HG03045 (cell line): Measurements from ENCODE around the gene TSHZ3.

ENCODE experiments used
- ATAC-seq: cut with Tn5 transposase; IDR thresholded peaks from one replicate; pipeline ENCODE4 v1.9.1; 2021; ENCODE audit warnings: mild to moderate bottlenecking, moderate library complexity; ENCODE audit not compliant: unreplicated experiment

Gene TSHZ3

DNA sequence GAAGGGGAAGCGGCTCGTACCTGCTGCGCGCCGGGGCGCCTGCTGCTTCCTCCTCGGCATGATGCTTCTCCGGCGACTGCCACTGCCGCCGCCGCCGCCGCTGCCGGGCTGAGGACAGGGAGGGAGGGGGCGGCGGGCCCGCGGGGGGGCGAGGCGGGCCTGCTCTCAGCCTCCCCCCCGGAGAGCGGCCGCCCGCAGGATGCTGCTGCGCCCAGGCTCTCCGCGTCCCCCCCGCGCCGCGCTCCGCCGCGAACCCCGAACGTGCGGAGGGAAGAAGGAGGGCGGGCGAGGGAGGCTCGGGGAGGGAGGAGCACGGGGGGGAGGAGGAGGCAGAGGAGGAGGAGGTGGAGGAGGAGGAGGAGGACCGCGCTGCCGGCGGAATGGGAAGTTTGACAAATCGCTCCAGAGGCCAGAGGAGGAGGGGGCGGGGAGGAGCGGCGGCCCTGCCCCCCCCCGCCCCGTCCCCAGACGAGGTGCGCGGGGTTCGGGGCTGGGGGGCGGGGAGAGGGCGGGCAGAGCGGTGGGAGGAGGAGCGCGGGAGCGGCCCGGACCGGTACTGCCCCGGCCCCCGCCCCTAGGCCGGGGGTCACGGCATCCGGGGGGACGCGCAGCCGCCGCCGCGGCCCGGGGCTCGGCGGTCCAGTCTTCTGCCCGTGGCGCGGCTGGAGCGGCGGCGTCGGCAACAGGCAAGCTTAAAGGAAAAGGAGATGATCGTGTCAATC, at the start of gene TSHZ3:
TSHZ3 (minus strand) TSS at position 277 of the 722 bp plus-strand sequence; CDS start at position 60, 217 bp downstream.
- no peak for ATAC-seq

DNA sequence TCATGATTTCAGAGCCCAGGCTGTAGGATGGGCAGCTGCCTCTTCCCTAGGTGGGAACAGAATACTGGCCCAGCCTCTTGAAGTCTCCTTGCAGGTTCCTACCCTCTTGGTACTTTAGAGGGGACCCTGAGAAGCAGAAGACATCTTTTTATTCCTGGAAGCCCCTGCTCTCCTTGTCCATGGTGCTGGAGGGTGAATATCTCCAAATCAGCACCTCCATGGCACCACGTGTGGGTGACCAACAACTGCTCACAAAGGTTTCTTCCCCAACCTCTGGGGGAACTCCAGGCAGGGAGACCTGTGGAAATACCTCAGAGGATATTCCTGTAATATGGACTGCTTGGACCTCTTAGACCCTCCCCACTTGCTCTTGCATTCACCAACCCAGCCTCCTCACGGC, 48.1 kb upstream of the TSHZ3 start:
- ATAC-seq, result no peak

GRCh38 chr19:31392464-31392863, 43.2 kb upstream of the TSHZ3 start:
- no peak for ATAC-seq

DNA sequence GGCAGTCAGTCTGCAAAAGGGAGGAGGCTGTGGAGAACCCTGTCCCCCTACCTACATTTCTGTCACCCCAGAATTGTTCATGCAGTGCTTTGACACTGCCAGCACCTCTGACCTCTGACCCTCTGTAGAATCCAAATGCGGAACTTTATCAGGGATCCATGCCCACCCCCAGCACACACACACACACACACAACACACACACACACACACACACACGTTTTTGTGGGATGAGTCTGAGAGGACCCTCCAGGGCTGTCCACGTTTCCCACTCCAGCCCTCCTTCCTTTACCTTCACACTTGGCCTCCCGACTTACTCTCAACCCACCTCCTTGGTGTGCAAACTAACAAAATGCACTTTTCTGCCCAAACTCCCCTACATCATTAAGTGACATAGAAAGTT, 42.3 kb upstream of the TSHZ3 start:
- no peak for ATAC-seq

DNA sequence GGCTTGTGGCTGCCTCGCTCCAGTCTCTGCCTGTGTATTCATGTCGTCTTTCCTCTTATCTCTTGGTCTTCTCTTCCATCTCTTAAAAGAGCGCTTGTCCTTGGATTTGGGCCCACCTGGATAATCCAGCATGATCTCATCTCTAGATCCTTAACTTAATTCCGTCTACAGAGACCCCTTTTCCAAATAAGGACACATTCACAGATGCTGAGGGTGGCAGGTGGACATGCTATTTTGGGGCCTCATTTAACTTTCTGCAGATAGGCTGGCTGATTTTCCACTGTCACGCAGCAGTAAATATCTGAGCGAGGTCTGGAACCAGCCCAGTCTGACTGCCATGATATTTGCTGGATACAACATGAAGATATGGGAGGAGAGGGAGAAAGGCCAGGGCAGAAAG, 41.5 kb upstream of the TSHZ3 start:
- no peak for ATAC-seq

DNA sequence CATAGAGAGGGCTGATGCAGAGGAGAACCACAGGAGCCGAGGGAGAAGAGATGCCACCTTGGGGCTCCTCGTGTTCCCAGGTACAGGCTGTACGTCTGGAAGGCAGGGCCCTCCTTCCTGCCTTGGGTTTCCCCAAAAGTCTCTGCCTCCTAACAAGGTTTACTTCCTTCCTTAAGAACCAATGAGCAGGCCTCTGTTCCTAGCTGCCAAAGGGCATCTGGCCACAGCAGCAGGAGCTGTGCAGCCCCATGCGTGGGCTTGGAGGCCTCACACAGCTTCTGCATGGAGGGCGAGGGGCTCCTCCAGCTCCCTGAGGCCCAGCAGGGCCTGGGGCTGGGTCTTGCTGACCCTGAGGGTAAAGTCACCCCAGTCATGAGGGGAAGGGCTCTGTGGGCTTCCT, 40.6 kb upstream of the TSHZ3 start:
- ATAC-seq, result no peak

DNA sequence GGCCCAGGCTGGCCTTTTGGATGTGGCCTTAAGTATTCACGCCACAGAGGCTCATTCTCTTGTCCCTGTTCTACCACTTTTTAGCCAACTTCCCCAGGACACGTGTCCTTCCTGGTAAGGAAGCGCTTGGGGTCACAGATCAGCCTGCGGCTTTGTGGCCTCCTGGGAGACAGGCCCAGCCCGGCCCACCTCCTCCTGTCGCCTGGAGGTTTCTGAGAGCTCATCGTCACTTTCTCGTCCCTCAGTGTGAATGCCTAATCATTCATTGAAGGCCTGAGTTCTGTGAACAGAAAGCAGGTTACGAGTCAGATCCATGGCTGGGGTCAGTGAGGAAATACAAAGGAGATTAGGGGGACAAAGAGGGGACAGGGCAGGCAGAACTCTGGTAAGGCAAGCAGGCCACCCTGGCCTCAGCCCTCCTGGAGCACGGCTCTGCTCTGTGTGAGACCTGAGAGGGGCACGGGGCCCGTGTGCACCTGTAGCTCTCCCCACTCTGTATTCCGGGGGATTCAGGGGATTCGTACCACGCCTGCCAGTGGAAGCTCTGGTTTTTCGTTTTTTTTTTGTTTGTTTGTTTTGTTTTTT, 38.6 kb upstream of the TSHZ3 start:
- no peak for ATAC-seq

DNA sequence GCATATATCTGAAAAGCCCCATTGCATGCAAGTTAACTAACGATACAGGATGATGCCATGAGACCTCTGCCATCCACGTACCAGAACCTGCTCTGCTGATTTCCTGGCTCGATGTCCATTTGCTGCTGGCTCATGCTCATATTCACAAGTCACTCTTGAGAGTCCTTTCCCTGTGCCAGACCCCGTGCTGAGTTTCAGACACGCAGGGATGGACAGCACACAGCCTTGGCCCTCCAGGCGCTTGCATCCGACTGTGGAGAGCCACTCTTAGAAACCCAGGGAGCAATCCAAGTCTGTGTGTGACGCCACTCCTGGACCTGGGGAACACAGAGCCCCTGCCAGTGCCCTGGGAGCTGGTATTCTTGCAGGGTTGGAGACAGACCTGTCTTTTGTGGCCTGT, 37.6 kb upstream of the TSHZ3 start:
- no peak for ATAC-seq

DNA sequence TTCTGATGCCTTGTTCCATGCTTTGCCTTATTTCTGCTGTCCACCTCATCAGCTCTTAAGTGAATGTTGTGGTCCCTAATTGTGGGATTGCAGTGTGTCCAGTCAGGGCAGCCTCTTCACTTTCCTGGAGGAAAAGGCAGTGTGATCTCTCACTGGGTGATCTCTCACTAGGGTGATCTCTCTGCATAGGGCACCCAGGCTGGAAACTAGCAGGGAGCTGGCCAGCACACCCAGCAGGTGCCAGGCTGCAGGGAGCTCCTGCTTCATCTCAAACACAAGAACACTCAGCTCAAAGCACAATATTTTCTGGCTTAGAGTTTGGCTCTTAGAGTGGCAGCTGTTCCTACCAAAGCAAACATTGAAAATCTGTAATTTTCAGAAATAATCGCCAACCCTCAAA, 36.5 kb upstream of the TSHZ3 start:
- ATAC-seq, result no peak

DNA sequence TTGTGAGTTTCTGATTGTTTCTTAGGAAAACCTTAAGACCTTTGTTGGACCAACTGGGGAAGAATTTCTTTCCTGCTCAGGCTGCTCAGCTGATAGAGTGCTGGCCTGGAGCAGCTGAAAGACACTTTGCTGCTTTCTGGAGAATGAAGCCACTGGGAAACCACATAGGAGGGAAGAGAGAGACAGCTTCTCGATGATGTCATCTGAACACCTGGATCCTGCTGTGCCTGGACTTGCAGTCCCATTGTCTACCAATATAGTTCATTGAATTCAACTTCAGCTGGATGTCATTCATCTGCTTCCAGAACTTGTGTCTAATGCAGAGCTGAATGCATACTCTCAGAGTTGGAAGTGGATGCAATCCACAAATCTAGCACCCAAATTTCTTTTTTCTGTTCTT, 34.3 kb upstream of the TSHZ3 start:
- no peak for ATAC-seq

DNA sequence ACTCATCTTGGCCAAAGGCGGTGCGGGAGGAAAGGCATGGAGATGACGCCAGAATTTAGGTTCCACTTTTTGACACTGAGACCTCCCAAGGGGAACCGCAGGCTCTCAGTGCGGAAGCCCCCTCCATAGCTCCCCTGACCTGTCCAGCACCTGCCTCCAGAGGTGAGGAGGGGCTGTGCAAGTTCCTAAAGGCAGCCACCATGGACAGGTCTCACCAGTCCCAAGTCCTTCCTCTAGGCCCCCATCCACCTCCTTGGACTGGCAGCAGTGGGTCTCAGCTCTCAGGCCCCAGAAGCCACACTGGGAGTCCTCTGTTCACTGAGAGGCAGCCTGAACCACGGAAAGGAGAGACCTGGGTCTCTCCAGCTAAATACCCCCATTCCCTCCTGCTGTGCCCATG, 31.6 kb upstream of the TSHZ3 start:
- ATAC-seq, result no peak

DNA sequence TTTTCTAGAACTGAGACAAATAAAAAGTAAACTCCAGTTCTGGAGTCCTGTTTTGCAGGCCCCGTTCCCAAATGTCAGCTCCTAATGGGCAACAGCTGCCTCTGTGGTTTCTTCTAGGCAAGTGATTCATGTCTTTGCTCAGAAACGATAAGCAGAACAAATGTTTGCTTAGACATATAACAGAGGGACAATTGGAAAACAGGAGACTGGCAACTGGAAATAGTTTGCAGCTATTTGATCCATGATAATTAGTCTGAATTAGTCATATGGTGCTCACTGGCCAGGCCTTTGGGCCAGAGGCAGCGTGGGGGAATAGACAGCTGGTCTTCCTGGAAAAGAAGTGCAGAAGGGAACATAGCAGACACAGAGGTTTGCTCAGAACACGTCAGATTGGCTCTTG, 29.2 kb upstream of the TSHZ3 start:
- no peak for ATAC-seq

DNA sequence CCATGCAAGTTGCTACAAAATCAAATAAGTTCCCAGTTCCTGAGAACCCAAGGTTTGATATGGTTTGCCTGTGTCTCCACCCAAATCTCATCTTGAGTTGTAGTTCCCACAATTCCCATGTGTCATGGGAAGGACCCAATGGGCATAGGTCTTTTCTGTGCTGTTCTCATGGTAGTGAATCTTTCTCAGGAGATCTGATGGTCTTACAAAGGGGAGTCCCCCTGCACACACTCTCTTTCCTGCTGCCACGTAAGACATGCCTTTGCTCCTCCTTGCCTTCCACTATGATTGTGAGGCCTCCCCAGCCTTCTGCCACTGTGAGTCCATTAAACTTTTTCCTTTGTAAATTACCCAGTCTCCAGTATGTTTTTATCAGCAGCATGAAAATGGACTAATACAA, 28.5 kb upstream of the TSHZ3 start:
- no peak for ATAC-seq

DNA sequence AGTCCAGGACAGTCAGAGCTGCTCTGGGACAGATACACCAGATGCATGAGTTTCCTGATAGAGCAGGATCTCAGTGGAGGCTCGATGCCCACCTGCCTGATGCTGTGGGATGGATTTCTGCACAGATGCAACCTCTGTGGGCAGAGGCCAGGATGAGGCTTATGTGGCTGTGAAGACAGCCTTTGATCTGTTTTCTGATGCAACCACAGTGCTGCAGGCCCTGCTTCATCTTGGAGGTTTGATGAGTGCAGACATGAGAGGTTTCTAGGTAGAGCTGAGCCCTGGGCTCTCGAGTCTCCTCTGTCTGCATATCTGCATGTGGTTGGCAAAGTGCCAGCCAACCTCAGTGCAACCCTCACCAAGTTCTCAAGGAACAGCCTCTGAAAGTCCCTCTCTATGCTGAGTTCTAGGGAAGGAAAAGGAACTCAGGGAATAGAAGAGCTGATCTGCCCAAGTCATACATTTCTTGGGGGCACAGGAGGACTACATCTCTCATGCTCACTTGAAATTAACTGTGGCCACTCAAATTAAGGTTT, 23.1 kb upstream of the TSHZ3 start:
- ATAC-seq, result no peak

- ATAC-seq, result no peak
These were observed 21.0 kb upstream of the TSHZ3 start for GRCh38 chr19:31370216-31370615.

GRCh38 chr19:31364963-31365362, 15.7 kb upstream of the TSHZ3 start:
- ATAC-seq, result no peak

DNA sequence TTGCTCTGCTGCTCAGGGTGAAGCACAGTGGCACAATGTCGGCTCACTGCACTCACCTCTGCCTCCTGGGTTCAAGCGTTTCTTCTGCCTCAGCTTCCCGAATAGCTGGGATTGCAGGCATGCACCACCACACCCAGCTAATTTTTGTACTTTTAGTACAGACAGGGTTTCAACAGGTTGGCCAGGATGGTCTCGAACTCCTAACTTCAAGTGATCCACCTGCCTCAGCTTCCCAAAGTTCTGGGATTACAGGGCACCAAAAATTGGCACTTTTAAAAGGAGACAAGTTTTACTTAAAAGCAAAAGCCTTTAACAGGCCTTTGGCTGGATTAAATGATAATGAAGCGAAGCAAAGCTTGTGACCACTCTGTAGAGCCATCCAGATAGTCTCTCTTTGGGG, 12.5 kb upstream of the TSHZ3 start:
- ATAC-seq, result no peak

GRCh38 chr19:31357315-31357673, 8.1 kb upstream of the TSHZ3 start:
- no peak for ATAC-seq

GRCh38 chr19:31356587-31357314, 7.5 kb upstream of the TSHZ3 start:
- ATAC-seq, result no peak

DNA sequence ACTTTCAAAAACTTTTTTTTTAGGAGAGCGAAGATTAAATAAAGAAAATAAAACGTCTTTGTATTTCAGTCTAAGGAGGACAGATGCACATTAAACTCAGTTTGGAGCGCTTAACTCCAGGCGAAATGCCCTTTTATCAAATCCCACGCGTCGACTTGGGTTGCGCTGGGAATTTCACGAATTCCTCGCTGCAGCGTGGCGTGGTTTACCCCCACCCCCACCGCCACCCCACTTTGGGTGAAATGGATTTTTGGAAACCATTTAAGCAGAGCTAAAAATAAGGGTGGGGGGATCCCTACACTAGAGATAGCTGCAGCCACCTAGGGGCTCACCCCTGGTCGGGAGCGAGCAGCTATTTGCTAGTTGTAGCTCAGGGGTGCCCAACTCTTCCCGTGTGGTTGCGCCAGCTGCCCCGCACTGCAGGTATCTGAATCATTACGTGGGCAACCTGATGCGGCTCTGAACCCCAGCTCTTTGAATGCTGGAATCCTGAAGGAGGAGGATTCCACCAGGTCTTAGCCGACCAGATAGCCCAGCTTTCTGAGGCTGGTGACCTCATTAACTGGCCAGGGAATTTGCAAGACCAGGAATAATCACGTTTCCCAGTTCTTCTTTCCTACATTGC, 6.5 kb upstream of the TSHZ3 start:
- ATAC-seq, result no peak

GRCh38 chr19:31354799-31355664, 5.8 kb upstream of the TSHZ3 start:
- ATAC-seq, result no peak
